ENCODE data around the gene FXYD7.
A peak's percentile ranks its signal among the peaks of the same experiment; 100 is the strongest.
"Not testable (repeated sequence)": the region's sequence is repeated elsewhere in the genome, so short reads cannot be mapped to it uniquely, and the experiment has no call there.

FXYD7 gene

DNA sequence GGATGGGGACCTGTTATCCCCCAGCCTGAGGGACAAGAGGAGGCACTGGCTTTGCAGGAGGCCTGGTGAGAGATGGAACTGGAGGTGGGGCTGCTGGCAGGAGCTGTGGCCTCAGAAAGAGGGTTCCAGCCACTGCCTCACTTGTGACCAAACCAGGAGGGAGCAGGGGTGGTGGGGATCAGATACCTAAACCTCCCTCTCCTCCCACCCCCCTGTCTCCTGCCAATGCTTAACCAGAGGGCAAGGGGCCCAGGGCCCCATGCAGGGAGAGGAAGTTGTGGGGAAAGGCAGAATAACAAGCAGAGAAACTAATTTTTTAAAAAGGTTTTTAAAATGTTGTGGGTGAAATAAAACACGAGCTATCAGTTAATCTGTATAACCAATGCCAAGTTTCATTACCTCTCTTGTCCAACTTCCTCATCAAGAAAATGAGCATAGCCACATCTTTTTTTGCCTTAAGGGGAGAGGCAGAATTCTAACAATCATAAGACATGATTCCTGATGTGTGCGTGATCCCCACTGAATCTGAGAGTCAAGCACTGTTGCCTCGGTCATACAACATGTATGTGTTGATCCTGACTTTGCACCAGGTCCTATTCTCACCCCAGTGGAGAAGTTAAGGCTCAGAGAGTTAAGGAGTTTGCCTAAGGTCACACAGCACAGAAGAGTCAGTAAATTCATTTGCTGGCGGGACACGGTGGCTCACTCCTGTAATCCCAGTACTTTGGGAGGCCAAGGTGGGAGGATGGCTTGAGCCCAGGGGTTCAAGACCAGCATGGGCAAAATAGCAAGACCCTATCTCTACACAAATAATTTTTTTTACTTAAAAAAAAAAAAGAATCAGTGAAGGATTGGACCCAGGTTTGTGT, 24.4 kb downstream of the FXYD7 start:
- DNase-seq = no peak

DNA sequence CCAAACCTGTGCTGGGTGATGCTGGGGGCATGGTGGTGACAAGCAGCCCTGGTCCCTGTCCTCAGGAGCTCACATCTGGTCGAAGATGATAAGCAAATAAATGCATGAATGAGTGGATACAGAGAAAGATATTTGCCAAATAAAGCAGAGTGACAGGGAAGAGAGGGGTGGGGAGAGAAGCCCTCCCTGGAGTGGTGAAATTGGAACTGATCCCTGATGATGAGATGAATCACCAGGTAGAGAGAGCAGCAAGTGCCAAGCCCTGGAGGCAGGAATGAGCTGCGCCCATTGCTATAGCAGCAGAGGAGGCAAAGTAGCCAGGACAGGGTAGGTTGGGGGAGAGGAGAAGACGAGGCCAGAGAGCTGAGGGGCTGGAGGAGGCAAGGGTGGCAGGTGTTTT, 25.1 kb downstream of the FXYD7 start:
- no peak for DNase-seq

DNA sequence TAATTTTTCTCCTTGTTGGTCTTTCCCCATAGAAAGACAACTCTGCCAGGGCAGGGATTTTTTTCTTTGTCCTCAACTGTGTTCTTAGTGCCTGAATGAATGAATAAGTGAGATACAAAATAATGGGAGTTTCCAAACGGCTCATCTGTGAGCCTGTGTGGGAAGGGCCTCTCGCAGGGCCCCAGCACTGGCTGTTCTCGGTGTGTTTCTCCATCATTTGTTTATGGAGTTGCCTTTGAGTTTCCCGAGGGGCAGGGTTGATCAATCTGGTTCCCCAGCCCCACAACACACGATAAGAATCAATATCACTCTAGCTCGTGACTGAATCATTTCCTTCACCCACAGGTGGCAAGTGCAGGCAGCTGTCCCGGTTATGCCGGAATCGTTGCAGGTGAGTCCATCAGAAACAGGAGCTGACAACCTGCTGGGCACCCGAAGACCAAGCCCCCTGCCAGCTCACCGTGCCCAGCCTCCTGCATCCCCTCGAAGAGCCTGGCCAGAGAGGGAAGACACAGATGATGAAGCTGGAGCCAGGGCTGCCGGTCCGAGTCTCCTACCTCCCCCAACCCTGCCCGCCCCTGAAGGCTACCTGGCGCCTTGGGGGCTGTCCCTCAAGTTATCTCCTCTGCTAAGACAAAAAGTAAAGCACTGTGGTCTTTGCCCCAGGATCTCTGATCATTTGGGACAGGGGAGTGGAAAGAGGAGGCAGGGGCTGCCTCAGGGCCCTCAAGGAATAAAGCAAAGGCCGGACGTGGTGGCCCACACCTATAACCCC, 26.4 kb downstream of the FXYD7 start:
- DNase-seq = no peak

DNA sequence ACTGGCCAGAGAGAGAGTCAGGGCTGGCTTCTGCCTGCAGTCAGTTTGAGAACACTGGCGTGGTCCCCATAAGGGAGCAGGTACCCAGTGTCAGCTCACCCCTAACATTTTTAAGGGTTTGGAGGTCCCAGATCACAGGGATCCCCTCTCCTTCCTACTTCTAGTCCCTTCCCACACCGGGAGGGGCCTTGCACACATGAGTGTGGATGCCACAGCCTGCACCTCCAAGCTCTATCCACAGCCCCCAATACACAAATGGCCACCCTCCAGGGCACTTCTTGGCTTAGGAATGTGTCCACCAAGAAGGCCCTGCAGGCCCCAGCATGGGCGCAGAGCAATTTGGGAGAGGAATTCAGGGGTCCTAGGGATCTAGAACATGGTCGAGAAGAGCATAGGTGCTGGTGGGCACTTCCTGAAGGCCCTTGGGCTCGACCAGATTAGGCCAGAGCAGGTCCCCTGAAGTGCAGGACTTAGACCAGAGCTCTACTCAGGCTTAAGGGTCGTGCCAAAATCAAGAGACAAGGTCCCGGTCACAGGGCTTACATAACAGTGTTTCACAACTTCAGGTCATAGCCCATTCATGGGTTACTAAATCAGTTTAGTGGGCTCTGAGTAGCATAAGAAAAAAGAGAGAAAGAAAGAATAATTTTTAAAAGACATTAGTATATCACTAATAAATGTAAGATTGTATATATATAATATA, 27.5 kb downstream of the FXYD7 start:
- peak; percentile 11 to 26 for DNase-seq

DNA sequence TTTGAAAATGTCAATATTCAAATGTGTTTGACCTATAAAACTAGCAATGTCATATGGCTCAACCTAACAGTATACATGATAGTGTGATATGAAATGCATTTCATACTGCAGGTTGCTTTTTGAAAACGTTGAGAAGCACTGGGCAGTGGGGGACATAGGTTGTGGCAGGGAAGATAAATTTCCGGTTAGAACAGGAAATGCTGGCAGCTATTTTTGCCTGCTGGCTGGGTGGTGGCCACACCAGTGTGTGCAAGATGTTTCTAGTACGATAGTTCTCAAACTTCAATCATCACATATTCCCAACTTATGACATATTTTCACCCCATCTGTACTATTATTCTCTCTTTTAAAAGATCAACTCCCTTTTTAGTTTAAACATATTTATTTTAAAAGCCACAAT, 28.7 kb downstream of the FXYD7 start:
- DNase-seq = no peak

DNA sequence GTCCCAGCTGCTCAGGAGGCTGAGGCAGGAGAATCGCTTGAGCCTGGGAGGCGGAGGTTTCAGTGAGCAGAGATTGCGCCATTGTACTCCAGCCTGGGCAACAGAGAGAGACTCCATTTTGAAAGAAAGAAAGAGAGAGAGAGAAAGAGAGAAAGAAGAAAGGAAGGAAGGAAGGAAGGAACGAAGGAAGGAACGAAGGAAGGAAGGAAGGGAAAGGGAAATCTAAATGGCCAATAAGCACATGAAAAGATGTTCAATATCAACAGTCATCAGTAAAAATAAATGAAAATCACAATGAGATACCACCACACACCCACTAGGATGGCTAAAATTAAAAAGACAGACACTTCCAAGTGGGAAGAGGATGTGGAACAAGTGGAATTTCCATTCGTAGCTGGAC, 31.2 kb downstream of the FXYD7 start:
- no peak for DNase-seq

DNA sequence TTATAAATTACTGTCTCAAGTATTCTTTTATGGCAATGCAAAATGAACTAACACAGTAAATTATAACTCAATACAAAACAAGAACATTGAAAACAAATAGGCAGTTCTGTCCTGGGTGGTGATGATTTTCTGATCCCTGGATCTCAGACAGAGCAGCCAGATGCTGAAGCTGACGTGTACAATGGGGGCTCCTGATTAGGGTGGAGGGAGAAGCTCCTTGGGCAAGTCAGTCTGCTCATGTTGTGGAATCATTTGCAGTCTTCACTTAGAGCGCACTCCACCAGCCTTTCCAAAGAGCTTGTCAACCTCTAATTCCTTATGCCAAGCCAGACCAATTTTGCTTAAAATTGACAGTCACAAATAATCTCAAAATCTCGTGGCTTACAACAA, 33.1 kb downstream of the FXYD7 start:
- DNase-seq = no peak

DNA sequence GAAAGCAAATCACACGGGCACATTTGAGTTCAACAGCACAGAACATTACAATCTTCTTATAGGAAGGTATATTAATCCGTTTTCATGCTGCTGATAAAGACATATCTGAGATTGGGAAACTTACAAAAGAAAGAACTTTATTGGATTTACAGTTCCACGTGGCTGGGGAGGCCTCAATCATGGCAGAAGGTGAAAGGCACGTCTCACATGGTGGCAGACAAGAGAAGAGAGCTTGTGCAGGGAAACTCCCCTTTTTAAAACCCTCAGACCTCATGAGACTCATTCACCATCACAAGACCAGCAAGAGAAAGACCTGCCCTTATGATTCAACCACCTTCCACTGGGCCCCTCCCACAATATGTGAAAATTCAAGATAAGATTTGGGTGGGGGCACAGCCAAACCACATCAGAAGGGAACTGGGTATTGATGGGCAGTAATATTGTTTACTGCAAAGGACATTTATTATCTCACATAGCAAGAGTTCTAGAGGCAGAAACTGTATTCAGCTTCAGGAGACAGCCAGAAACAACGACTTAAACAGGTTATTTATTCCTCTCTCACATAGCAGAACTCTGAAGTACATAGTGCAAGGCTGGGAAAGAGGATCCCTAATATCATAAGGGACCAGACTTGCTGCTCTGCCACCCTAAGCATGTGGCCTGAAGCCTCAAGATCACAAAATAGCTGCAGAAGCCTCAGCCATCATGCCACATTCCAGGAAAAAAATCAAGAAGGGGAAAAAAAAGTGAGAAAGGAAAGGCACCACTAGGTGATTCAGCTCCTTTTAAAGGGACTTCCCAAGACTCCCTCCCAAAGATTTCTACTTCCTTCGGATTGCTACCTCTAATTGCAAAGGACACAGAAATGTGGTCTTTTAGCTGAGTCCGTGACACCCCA, 34.6 kb downstream of the FXYD7 start:
- DNase-seq = no peak

DNA sequence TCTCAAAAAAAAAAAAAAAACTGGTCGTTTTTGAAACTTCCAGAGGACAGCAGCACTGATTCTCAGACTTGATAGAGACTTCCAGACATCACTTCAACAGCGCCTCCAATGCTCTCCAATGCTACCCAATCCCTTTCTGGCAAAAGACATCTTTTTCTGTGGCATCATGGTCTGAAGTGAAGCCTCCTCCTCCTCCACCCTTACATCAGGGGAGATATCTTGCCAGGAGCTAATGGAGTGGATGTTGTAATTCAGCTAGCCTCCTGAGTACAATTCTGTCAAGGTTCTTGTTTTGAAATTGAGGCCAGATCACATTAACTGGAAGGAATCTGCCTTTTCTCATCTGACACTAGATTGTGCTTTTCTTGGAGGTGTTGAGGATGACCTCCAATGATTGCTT, 35.6 kb downstream of the FXYD7 start:
- no peak for DNase-seq

DNA sequence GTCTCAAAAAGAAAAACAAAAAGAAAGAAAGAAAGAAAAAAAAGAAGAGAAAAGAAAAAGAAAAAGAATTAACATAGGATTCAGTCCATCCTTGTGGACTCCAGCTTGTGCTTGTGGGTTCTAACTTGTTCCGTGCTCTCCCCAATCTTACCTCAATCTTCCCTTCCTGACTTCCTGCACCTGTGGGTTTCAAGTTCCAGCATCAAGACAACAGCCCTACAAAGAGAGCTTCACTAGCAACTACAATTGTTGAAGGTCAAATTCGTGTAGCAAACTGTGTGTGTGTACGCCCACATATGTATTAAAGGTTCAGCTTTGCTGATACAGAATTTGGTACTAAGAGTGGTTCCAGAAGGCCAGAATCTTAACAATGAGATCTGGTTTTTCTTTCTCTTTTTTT, 36.8 kb downstream of the FXYD7 start:
- no peak for DNase-seq

DNA sequence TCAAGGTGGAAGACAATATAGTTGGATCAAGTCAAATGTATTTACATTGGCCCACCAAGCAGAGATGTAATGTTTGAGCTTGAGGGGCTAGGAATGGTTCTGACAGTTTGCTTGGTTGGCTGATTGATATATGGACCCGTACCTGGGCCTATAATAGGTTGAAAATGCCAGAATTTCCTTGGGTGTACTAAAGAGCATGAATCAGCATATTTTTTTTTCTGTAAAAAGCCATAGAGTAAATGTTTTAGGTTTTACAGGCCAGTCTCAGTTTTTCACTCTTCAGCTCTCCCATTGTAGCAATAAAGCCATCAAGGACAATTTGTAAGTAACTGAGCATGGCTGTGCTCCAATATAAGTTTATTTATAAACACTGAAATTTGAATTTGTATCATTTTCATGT, 38.3 kb downstream of the FXYD7 start:
- no peak for DNase-seq

DNA sequence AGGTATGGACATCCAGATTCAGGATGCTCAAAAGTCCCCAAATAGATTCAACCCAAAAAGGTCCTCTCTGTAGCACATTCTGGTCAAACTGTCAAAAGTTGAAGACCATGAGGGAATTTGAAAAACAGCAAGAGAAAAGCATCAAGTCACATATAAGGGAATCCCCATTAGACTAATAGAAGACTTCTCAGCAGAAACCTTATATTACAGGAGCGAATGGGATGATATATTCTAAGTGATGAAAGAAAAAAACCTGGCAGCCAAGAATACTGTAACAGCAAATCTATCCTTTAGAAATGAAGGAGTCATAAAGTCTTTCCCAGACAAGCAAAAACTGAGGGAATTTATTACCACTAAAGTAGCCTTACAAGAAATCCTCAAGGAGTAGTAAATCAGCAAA, 41.2 kb downstream of the FXYD7 start:
- DNase-seq = no peak

DNA sequence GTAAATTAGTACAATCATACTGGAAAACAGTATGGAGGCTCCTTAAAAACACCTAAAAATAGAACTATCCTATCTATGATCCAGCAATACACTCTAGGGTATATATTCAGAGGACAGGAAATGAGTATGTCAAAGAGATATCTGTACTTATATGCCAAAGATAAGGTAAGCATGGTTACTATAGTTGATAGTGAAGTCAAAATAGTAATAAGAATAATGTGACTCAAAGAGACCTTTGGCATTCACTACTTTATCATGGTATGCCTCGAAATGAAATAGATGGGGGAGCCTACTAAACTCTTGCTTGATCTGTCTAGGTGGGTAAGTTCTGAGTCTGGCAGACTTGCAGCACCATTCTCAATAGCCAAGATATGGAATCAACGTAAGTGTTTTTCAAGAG, 41.8 kb downstream of the FXYD7 start:
- no peak for DNase-seq

DNA sequence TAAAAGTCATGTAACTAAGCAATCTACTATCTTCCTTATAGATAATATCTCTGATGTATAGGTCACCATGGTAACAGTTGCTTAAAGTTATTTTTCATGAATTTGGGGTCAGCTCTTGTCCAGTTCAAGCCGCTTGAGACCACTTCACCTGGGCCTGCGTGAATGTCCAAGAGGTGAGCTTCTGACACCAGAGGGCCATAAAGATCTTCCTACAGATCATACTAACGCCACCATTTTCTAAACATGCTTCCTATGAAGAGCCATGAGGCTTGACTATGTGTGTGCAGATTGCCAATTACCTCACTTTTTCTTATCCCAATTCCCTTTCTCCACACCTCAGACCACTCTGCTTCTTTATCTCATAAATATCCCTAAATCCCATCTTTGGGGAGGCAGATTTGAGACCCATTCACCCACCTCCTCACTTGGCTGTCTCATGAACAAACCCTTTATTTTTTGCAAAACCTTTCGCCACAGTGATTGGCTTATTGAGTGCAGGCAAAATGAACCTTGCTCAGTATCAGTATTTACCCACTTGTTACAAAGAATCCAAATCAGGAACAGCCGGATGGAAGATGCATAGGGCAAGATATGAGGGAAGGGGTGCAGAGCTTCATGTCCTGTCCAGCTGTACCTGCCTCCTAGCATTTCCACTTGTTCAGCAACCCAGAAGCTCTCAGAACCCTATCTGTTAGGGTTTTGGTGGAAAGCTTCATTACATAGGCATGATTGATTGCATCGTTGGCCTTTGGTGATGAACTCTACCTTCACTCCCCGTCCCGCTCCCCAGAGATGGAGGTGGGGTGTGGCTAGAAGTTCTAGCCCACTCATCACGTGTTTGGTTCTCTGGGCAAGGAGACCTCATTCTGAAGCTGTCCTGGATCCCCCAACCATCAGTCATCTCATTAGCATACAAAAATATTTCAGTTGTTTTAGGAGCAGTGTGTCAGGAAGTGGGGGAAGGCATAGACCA, 51.2 kb downstream of the FXYD7 start:
- no peak for DNase-seq

DNA sequence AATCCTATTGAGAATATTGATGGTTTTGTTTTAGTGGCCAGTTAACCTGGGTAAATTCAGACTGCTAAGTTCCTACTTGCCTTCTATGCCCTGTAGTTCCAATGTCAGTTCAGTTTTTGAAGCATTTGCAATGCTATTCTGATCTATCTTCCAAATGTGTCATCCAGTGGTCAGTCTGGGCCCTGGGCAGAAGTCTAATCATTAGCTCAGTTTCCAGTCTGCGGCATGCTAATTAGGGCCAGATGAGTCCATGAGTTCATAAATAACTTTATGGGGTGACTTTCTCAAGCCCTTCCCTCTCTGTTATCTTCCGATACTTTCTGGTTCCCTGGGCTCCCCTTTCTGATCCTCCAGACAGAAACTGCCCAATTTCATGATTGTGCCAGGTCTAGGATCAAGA, 52.8 kb downstream of the FXYD7 start:
- no peak for DNase-seq

DNA sequence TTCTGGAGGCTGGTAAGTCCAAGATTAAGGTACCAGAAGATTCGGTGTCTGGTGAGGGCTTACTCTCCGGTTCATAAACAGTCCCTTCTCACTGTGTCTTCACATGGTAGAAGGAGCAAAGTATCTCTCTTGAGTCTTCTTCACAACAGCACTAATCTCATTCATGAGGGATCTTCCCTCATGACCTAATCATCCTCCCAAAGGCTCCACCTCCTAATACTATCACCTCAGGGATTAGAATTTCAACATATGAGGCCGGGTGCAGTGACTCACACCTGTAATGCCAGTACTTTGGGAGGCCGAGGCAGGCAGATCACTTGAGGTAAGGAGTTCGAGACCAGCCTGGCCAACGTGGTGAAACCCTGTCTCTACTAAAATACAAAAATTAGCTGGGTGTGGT, 53.8 kb downstream of the FXYD7 start:
- DNase-seq = not testable (repeated sequence)

DNA sequence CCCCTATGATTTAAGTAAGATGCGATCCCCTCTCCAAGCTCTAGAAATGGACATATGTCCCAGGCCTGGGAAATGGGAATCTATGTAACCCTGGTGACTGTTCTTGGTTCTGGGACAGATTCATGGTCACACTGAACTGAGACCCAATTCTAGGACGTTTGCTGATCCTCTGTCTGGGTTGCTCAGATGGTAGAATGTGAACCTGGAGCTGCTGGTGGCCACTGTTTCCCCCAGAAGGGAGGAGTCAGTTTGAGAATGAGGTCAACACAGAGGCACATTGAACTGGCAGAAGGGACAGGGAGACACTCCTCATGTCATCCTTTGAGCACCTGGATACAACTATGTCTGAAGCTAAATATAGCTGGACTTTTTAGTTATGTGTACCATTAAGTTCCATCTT, 56.4 kb downstream of the FXYD7 start:
- no peak for DNase-seq

DNA sequence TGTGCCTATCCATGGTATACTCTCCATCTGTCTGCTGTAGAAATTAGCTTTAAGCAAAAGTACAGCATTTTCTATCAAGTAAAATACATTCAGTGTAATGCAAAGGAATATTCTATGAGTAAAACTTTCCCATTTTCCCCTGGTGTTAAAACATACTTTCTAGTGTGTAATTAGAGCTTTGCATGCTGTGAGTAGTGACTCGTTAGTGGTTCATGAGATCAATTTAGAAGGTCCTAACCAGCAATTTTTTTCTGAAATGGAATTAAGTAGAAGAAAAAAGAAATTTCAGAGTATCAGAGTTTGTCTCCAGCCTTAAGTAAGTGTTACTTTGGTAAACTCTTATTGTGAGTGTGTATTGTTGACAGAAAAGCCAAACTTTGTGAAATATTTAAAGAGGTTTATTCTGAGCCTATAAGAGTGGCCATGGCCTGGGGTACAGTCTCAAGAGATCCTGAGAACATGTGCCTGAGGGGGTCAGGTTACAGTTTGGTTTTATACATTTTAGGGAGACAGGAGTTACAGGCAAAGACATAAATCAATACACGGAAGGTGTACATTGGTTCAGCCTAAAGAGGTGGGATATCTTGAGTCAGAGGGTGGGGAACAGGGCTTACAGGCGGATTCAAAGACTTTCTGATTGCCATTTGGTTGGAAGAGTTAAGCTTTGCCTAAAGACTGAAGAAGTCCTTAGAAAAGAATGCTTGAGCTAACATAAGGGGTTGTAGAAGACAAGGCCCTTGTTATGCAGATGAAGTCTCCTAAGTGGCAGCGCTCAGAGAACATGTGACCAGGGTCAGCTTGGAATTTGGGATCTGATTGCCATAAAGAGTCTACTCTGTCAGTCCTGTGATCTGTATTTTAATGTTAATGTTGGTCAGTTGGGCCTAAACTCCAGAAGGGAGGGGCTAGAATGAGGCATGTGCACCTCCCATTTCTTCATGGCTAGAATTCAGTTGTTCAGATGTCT, 60.0 kb downstream of the FXYD7 start:
- DNase-seq = no peak

All from AML-193 (cell line).